CD4-positive, alpha-beta T cell treated with Interleukin-1 beta for 1 hour (primary cell): ENCODE measurements around the gene ABITRAM.
A peak's percentile ranks its signal among the peaks of the same experiment; 100 is the strongest.
"Not testable (repeated sequence)": the region's sequence is repeated elsewhere in the genome, so short reads cannot be mapped to it uniquely, and the experiment has no call there.

Experiments used
- DNase-seq, 2 donors: peaks; one replicate each; pipeline ENCODE4 v3.0.0-alpha.2; 2020 to 2022

ABITRAM gene

GRCh38 chr9:108933231-108933717 is 926 bp upstream of the ABITRAM start:
- DNase-seq, result no peak

GRCh38 chr9:108933718-108934322 is 380 bp upstream of the ABITRAM start, which contains the start of gene ELP1:
Gene ELP1, minus strand, starts transcription at chr9:108934124. Its CDS starts 2,978 bp downstream, at chr9:108931146.
- peak; percentile 92 for DNase-seq

- DNase-seq, result no peak
Measured at GRCh38 chr9:108937561-108938305, 3.5 kb downstream of the ABITRAM start.

GRCh38 chr9:108939975-108940374 is 5.8 kb downstream of the ABITRAM start:
- no peak for DNase-seq

GRCh38 chr9:108950168-108950567 is 16.0 kb downstream of the ABITRAM start:
- DNase-seq, result no peak

- no peak for DNase-seq
Measured at GRCh38 chr9:108951578-108951977, 17.4 kb downstream of the ABITRAM start.

- peak in 1 of 2 donors; percentile 38 for DNase-seq
Measured at GRCh38 chr9:108953983-108954574, 19.9 kb downstream of the ABITRAM start.

- DNase-seq, result no peak
Measured at GRCh38 chr9:108956022-108956630, 21.9 kb downstream of the ABITRAM start.

- DNase-seq, result no peak
Measured at GRCh38 chr9:108956631-108957026, 22.4 kb downstream of the ABITRAM start.

GRCh38 chr9:108960331-108960730 is 26.1 kb downstream of the ABITRAM start:
- no peak for DNase-seq

- no peak for DNase-seq
Measured at GRCh38 chr9:108961151-108961550, 27.0 kb downstream of the ABITRAM start.

- no peak for DNase-seq
Measured at GRCh38 chr9:108963459-108964143, 29.4 kb downstream of the ABITRAM start.

- DNase-seq, result no peak
Measured at GRCh38 chr9:108967916-108968315, 33.7 kb downstream of the ABITRAM start.

- DNase-seq, result not testable (repeated sequence)
Measured at GRCh38 chr9:108971392-108971791, 37.2 kb downstream of the ABITRAM start.

- DNase-seq, result no peak
Measured at GRCh38 chr9:108972186-108972585, 38.0 kb downstream of the ABITRAM start.

- DNase-seq, result no peak
Measured at GRCh38 chr9:108972626-108973209, 38.5 kb downstream of the ABITRAM start.

- DNase-seq, result no peak
Measured at GRCh38 chr9:108973895-108974294, 39.7 kb downstream of the ABITRAM start.

GRCh38 chr9:108978205-108978604 is 44.0 kb downstream of the ABITRAM start:
- DNase-seq, result no peak

GRCh38 chr9:108980893-108981292 is 46.7 kb downstream of the ABITRAM start:
- DNase-seq, result no peak

- DNase-seq, result no peak
Measured at GRCh38 chr9:108983885-108984284, 49.7 kb downstream of the ABITRAM start.
